Germinal center (tissue), 1 donor: ENCODE data around the gene TUG1.

Source experiments
- DNase-seq: peaks from one replicate; pipeline ENCODE4 v3.0.0; 2012; ENCODE audit warnings: mixed read lengths, low spot score

TUG1 gene

GRCh38 chr22:30947816-30948454 lies 21.1 kb upstream of the TUG1 start:
- no peak for DNase-seq

- no peak for DNase-seq
Measured at GRCh38 chr22:30948930-30949342, 20.1 kb upstream of the TUG1 start.

GRCh38 chr22:30949934-30950660 lies 19.0 kb upstream of the TUG1 start:
- DNase-seq, result no peak

GRCh38 chr22:30953206-30953605 lies 15.9 kb upstream of the TUG1 start:
- no peak for DNase-seq

- no peak for DNase-seq
Measured at GRCh38 chr22:30955153-30955552, 13.9 kb upstream of the TUG1 start.

- no peak for DNase-seq
Measured at GRCh38 chr22:30964858-30965257, 4.2 kb upstream of the TUG1 start.

GRCh38 chr22:30968015-30968923 lies 796 bp upstream of the TUG1 start, which contains the start of gene MORC2:
Gene MORC2, minus strand, starts transcription at chr22:30968774. Its CDS starts 885 bp downstream, at chr22:30967889.
- DNase-seq, result no peak

- DNase-seq, result peak; percentile 70
Measured at GRCh38 chr22:30969532-30970355, 679 bp downstream of the TUG1 start.

GRCh38 chr22:30970356-30970746 lies 1.3 kb downstream of the TUG1 start:
- no peak for DNase-seq

- no peak for DNase-seq
Measured at GRCh38 chr22:30978304-30978962, 9.4 kb downstream of the TUG1 start.

- no peak for DNase-seq
Measured at GRCh38 chr22:30979932-30980331, 10.9 kb downstream of the TUG1 start.

- no peak for DNase-seq
Measured at GRCh38 chr22:30982512-30982911, 13.4 kb downstream of the TUG1 start.

- no peak for DNase-seq
Measured at GRCh38 chr22:30984317-30984716, 15.3 kb downstream of the TUG1 start.

- DNase-seq, result no peak
Measured at GRCh38 chr22:30985561-30986208, 16.6 kb downstream of the TUG1 start.

- no peak for DNase-seq
Measured at GRCh38 chr22:30989474-30989873, 20.4 kb downstream of the TUG1 start.

GRCh38 chr22:30990690-30991089 lies 21.6 kb downstream of the TUG1 start:
- no peak for DNase-seq

GRCh38 chr22:30992565-30992964 lies 23.5 kb downstream of the TUG1 start:
- DNase-seq, result no peak

GRCh38 chr22:30994960-30995359 lies 25.9 kb downstream of the TUG1 start:
- no peak for DNase-seq

- no peak for DNase-seq
Measured at GRCh38 chr22:30996462-30996861, 27.4 kb downstream of the TUG1 start.

- no peak for DNase-seq
Measured at GRCh38 chr22:30998329-30998728, 29.3 kb downstream of the TUG1 start.
